Adrenal gland (tissue), 12 donors: ENCODE results near the gene STX18. TPM values are rescaled to one million over a fixed set of nuclear protein-coding genes. Genes with fewer than 3 reads are reported as not detected.
A peak's percentile ranks its signal among the peaks of the same experiment; 100 is the strongest.

Source experiments
- DNase-seq, 7 donors: peaks; one replicate each; pipeline ENCODE4 v3.0.0-alpha.2; 2019 to 2020
- H3K27ac ChIP-seq, 5 donors: fragments of 200-600 bp; sonication (generic) in 4 of 5; 1 replicate in 3 of 5; 2 replicates in 2 of 5; pipeline versions ENCODE4 v1.5.1 to v1.8.0; 2016 to 2020; ENCODE audit warnings: mild to moderate bottlenecking in 1 of 5
- H3K27me3 ChIP-seq: fragments of 200-600 bp; 2 replicates; pipeline ENCODE4 v1.8.0; 2021
- H3K36me3 ChIP-seq, 2 donors: fragments of 200-600 bp; replicated peaks in 1 of 2; 1 replicate in 1 of 2; 2 replicates in 1 of 2; pipeline versions ENCODE4 v1.5.1 to v1.8.0; 2018 to 2022
- H3K4me1 ChIP-seq, 2 donors: fragments of 200-600 bp; replicated peaks in 1 of 2; 1 replicate in 1 of 2; 2 replicates in 1 of 2; pipeline versions ENCODE4 v1.5.1 to v1.8.0; 2018 to 2021
- H3K4me3 ChIP-seq, 4 donors: fragments of 200-600 bp; sonication (generic) in 3 of 4; one replicate each; pipeline ENCODE4 v1.5.1; 2016 to 2018
- H3K9me3 ChIP-seq, 3 donors: fragments of 200-600 bp; sonication (generic) in 1 of 3; replicated peaks in 1 of 3; 1 replicate in 2 of 3; 2 replicates in 1 of 3; pipeline versions ENCODE4 v1.5.1 to v1.8.0; 2016 to 2021
- CTCF ChIP-seq, 6 experiments: fragments of 450-650 bp in 4 of 6; fragments of 200-600 bp in 2 of 6; sonication (generic) in 1 of 6; IDR thresholded peaks; 1 replicate in 5 of 6; 2 replicates in 1 of 6; pipeline versions ENCODE4 v1.5.1 to v1.8.0; 2016 to 2021; ENCODE audit warnings: antibody characterized with exemption in 6 of 6, mild to moderate bottlenecking in 2 of 6, moderate library complexity in 1 of 6
- POLR2A ChIP-seq, 2 donors: fragments of 450-650 bp; IDR thresholded peaks; one replicate each; pipeline ENCODE4 v1.6.1; 2017; ENCODE audit warnings: antibody characterized with exemption in 2 of 2, mild to moderate bottlenecking in 2 of 2, moderate library complexity in 1 of 2
- WGBS, 4 donors: extraction: QIAGEN DNeasy Blood & Tissue Kit in 2 of 4; methylation state at CpG; one replicate each; pipeline versions ENCODE4 v1.1.5 to v1.1.7; 2013 to 2017; 5-methylcytosine and 5-hydroxymethylcytosine counted together
- intact Hi-C, 2 donors: fragments of 100-400 bp; cut with DNase I; formaldehyde crosslinking; loops; one replicate each; pipeline versions ENCODE4 v1.14.1 to v1.15.0; 2022 to 2023
- polyA plus RNA-seq, 3 donors: library from polyadenylated mRNA; stranded (reverse); fragments of 200-250 nt in 2 of 3; fragments of 350-450 nt in 1 of 3; fragmentation: Illumina TruSeq in 1 of 3; extraction: RNeasy Lipid Tissue Mini Kit (QIAGEN cat#74804) in 1 of 3; gene quantifications; one replicate each; pipeline ENCODE4 v1.2.3, GENCODE V29; 2013 to 2014
- total RNA-seq, 9 donors: library from RNA; depleted of rRNA in 4 of 9; stranded (reverse); fragments of >200 nt in 4 of 9; fragments of 120-200 nt in 1 of 9; fragmentation: NEBNext Ultra II Directional in 1 of 9; extraction: Animal tissue kit (Norgen Biotek cat#: 25700) in 1 of 9; gene quantifications; one replicate each; pipeline versions ENCODE4 v1.1.0 to v1.2.4, GENCODE V29; 2013 to 2023
- donor health status: healthy with polysubstance abuse.
- donor health status: Bipolar disorder and iron deficiency.
- donor health status: DM: yes; HTN: yes; CAD: no.
- donor health status: DM: no; HTN: no; CAD: no.
- donor health status: DM: no; HTN: no; CAD: no.
- donor health status: DM: yes; HTN: yes; CAD: no.

STX18 gene
- total and polyA plus RNA-seq, 12 donors, result 28.6 to 88.5 (median 38.1) TPM

- Histone ChIP-seq H3K27ac (no peak overlapping the region), H3K9me3 (no peaks in the 10 kb centered on the region), H3K36me3 (no peaks in the 10 kb centered on the region), H3K27me3 (no peaks in the 10 kb centered on the region), H3K4me1 (no peaks in the 10 kb centered on the region), H3K4me3 (no peak overlapping the region)
- WGBS, 4 donors, result 71 to 82% (median 79%) methylated on average over 5 of the region's 5 CpGs
- DNase-seq, result no peak
- intact Hi-C loops, result no loop called here
- TF ChIP-seq CTCF (IDR thresholded peaks at IDR 0.05) (no peak), POLR2A (IDR thresholded peaks at IDR 0.05) (no peak)
Measured at GRCh38 chr4:4578981-4579380, 37.1 kb upstream of the STX18 start.

GRCh38 chr4:4577359-4577875 lies 35.6 kb upstream of the STX18 start:
- TF ChIP-seq POLR2A (IDR thresholded peaks at IDR 0.05) (no peak), CTCF (IDR thresholded peaks at IDR 0.05) (no peak)
- Histone ChIP-seq H3K4me3 (no peak overlapping the region), H3K27ac (no peak overlapping the region), H3K27me3 (no peaks in the 10 kb centered on the region), H3K4me1 (no peaks in the 10 kb centered on the region), H3K9me3 (no peaks in the 10 kb centered on the region), H3K36me3 (no peaks in the 10 kb centered on the region)
- WGBS, 4 donors, result 50 to 100% (median 89%) methylated on average over 1 of the region's 1 CpG
- intact Hi-C loops, result no loop called here
- no peak for DNase-seq

GRCh38 chr4:4575284-4576211 lies 33.7 kb upstream of the STX18 start:
- peak; percentile 60 to 74 (median 65) for DNase-seq
- H3K4me3 ChIP-seq, result peak overlapping the region; percentile 27 to 94 (median 50)
- H3K27ac ChIP-seq, result peak overlapping the region in 3 of 5 donors; percentile 63 to 80 (median 74)
- TF ChIP-seq CTCF (IDR thresholded peaks at IDR 0.05) (peak in 5 of 6 experiments; percentile 19 to 73 (median 61)), POLR2A (IDR thresholded peaks at IDR 0.05) (peak in 1 of 2 donors; percentile 59)
- H3K9me3 ChIP-seq, result no peaks in the 10 kb centered on the region
- H3K27me3 ChIP-seq, result no peaks in the 10 kb centered on the region
- intact Hi-C loops, result no loop called here
- WGBS, 4 donors, result 9 to 35% (median 21%) methylated on average over 16 to 71 of the region's 71 CpGs
- H3K36me3 ChIP-seq, result no peaks in the 10 kb centered on the region
- H3K4me1 ChIP-seq, result no peaks in the 10 kb centered on the region

- intact Hi-C loops, result no loop called here
- peak; percentile 54 to 88 (median 76) for DNase-seq
- WGBS, 4 donors, result 2 to 5% (median 3%) methylated on average over 8 of the region's 8 CpGs
- TF ChIP-seq POLR2A (IDR thresholded peaks at IDR 0.05) (no peak), CTCF (IDR thresholded peaks at IDR 0.05) (no peak)
- Histone ChIP-seq H3K27ac (peak overlapping the region in 3 of 5 donors; percentile 63 to 80 (median 74)), H3K4me3 (peak overlapping the region; percentile 27 to 94 (median 50)), H3K4me1 (no peaks in the 10 kb centered on the region), H3K27me3 (no peaks in the 10 kb centered on the region), H3K9me3 (no peaks in the 10 kb centered on the region), H3K36me3 (no peaks in the 10 kb centered on the region)
Measured at GRCh38 chr4:4574792-4575191, 32.9 kb upstream of the STX18 start.
